Hepatic stellate cell (primary cell): ENCODE measurements around the gene FAM20A.
"Not testable (repeated sequence)": the region's sequence is repeated elsewhere in the genome, so short reads cannot be mapped to it uniquely, and the experiment has no call there.

Experiments
- DNase-seq: peaks from one replicate; pipeline ENCODE4 v3.0.0; 2011; ENCODE audit warnings: low spot score

FAM20A gene

GRCh38 chr17:68492394-68493054 is 108.6 kb downstream of the FAM20A start:
- DNase-seq = not testable (repeated sequence)

- no peak for DNase-seq
These were observed 109.6 kb downstream of the FAM20A start for GRCh38 chr17:68491381-68492231.

GRCh38 chr17:68489919-68490318 is 111.2 kb downstream of the FAM20A start:
- no peak for DNase-seq
